LoVo (cell line): ENCODE results near the gene SNRPD3.
"Not testable (repeated sequence)": the region's sequence is repeated elsewhere in the genome, so short reads cannot be mapped to it uniquely, and the experiment has no call there.

Experiments
- DNase-seq: peaks from one replicate; pipeline ENCODE4 v3.0.0-alpha.2; 2016; ENCODE audit warnings: low spot score

The SNRPD3 gene

DNA sequence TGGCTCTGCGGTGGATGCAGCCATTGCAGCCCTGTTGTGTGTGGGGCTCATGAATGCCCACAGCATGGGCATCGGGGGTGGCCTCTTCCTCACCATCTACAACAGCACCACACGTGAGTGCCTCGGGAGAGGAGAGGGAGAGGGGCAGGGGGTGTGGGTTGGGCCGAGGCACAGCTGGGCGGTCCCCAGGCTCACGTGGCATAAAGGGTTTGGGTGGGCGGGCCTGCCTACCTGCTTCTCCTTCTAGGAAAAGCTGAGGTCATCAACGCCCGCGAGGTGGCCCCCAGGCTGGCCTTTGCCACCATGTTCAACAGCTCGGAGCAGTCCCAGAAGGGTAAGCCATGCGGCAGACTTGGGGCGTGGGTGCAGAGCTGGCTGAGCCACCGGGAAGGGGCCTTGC lies 59.0 kb downstream of the SNRPD3 start:
- not testable (repeated sequence) for DNase-seq

DNA sequence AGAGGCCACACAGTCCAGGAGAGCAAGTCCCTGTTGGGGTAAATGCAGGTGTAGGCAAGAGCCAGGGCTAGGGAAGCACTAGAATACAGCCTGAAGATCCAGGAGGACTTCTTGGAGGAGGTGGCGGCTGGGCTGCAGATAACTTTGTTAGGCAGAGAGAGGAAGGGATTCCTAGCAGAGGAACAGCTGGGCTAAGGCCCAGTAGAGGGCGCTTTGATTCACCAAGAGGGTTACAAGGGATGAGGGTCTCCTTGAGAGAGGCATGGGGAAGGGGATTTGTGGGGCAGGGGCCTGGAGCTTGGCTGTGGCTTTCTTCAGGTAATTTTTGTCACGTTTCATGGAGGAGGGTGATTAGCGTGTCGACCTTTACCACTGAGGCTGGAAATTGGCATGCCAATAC lies 65.4 kb downstream of the SNRPD3 start:
- DNase-seq = not testable (repeated sequence)

- DNase-seq = not testable (repeated sequence)
Observed at GRCh38 chr22:24622596-24622995, 66.8 kb downstream of the SNRPD3 start.
